Duodenal mucosa (tissue), 2 donors: Measurements from ENCODE around the gene ASRGL1.
"Not testable (repeated sequence)": the region's sequence is repeated elsewhere in the genome, so short reads cannot be mapped to it uniquely, and the experiment has no call there.

Experiments used
- H3K27ac ChIP-seq: one replicate; pipeline ENCODE4 v1.7.0; 2013; ENCODE audit warnings: low read depth, low read length
- H3K27me3 ChIP-seq, 2 donors: one replicate each; pipeline ENCODE4 v1.7.0; 2013; ENCODE audit warnings: low read length in 2 of 2, control low read depth in 1 of 2; ENCODE audit not compliant: insufficient read depth in 2 of 2, control insufficient read depth in 1 of 2
- H3K36me3 ChIP-seq, 2 donors: one replicate each; pipeline ENCODE4 v1.7.0; 2013; ENCODE audit warnings: low read length in 2 of 2, control low read depth in 1 of 2; ENCODE audit not compliant: insufficient read depth in 2 of 2, control insufficient read depth in 1 of 2
- H3K4me1 ChIP-seq, 2 donors: one replicate each; pipeline ENCODE4 v1.7.0; 2013; ENCODE audit warnings: low read length in 2 of 2, control low read depth in 1 of 2; ENCODE audit not compliant: insufficient read depth in 2 of 2, control insufficient read depth in 1 of 2
- H3K4me3 ChIP-seq, 2 donors: one replicate each; pipeline ENCODE4 v1.7.0; 2013; ENCODE audit warnings: low read length in 2 of 2, low read depth in 1 of 2
- H3K9ac ChIP-seq, 2 donors: one replicate each; pipeline ENCODE4 v1.7.0; 2013; ENCODE audit warnings: low read length in 2 of 2, low read depth in 1 of 2
- H3K9me3 ChIP-seq, 2 donors: one replicate each; pipeline ENCODE4 v1.7.0; 2013; ENCODE audit warnings: low read length in 2 of 2, control low read depth in 1 of 2; ENCODE audit not compliant: control insufficient read depth in 1 of 2

The ASRGL1 gene

DNA sequence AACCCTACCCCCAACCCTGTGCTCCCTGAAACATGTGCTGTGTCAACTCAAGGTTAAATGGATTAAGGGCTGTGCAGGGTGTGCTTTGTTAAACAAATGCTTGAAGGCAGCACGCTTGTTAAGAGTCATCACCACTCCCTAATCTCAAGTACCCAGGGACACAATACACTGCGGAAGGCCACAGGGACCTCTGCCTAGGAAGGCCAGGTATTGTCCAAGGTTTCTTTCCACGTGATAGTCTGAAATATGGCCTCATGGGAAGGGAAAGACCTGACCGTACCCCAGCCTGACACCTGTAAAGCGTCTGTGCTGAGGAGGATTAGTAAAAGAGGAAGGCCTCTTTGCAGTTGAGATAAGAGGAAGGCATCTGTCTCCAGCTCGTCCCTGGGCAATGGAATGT lies 10.5 kb upstream of the ASRGL1 start:
- H3K4me3 ChIP-seq, H3K27me3 ChIP-seq, H3K36me3 ChIP-seq, H3K9me3 ChIP-seq, H3K4me1 ChIP-seq, H3K9ac ChIP-seq, H3K27ac ChIP-seq: not testable (repeated sequence)

GRCh38 chr11:62327541-62327940 lies 9.7 kb upstream of the ASRGL1 start:
- not testable (repeated sequence) for H3K27me3 ChIP-seq, H3K4me1 ChIP-seq, H3K9me3 ChIP-seq, H3K27ac ChIP-seq, H3K4me3 ChIP-seq, H3K9ac ChIP-seq, H3K36me3 ChIP-seq

DNA sequence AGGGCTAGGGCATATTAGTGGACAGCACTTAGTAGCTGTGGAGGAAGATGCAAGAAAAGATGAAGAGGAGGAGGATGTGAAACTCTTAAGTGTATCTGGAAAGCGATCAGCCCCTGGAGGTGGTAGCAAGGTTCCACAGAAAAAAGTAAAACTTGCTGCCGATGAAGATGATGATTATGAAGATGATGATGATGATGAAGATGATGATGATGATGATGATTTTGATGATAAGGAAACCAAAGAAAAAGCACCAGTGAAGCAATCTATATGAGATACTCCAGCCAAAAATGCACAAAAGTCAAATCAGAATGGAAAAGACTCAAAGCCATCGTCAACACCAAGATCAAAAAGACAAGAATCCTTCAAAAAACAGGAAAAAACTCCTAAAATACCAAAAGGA lies 6.0 kb upstream of the ASRGL1 start:
- not testable (repeated sequence) for H3K4me1 ChIP-seq, H3K4me3 ChIP-seq, H3K36me3 ChIP-seq, H3K9me3 ChIP-seq, H3K27me3 ChIP-seq, H3K27ac ChIP-seq, H3K9ac ChIP-seq

- peaks cover 4% of the 10 kb centered on the region in 2 donors for H3K27me3 ChIP-seq
- no peak overlapping the region for H3K9ac ChIP-seq
- peaks cover 0 to 13% of the 10 kb centered on the region in 2 donors for H3K4me1 ChIP-seq
- no peaks in the 10 kb centered on the region for H3K36me3 ChIP-seq
- no peak overlapping the region for H3K4me3 ChIP-seq
- no peak overlapping the region for H3K27ac ChIP-seq
- H3K9me3 ChIP-seq: no peaks in the 10 kb centered on the region
These were observed 3.5 kb upstream of the ASRGL1 start for GRCh38 chr11:62333768-62334167.

- H3K27me3 ChIP-seq, H3K9me3 ChIP-seq, H3K36me3 ChIP-seq, H3K27ac ChIP-seq: not testable (repeated sequence)
- peak overlapping the region in 1 of 2 donors; percentile 25 for H3K9ac ChIP-seq
- H3K4me3 ChIP-seq: peak overlapping the region; percentile 77 to 85
- H3K4me1 ChIP-seq: peaks cover 7 to 13% of the 10 kb centered on the region in 2 donors
These were observed 322 bp upstream of the ASRGL1 start for GRCh38 chr11:62336949-62337302.

GRCh38 chr11:62338218-62338617 lies 970 bp downstream of the ASRGL1 start:
- Histone ChIP-seq H3K27me3 (peaks cover 4% of the 10 kb centered on the region in 2 donors), H3K9ac (peak overlapping the region in 1 of 2 donors; percentile 77), H3K4me3 (peak overlapping the region; percentile 77 to 85), H3K27ac (no peak overlapping the region), H3K9me3 (no peaks in the 10 kb centered on the region), H3K36me3 (no peaks in the 10 kb centered on the region), H3K4me1 (peaks cover 7 to 13% of the 10 kb centered on the region in 2 donors)

- Histone ChIP-seq H3K4me3 (no peak overlapping the region), H3K9ac (no peak overlapping the region), H3K36me3 (no peaks in the 10 kb centered on the region), H3K27me3 (peaks cover 0 to 1% of the 10 kb centered on the region in 2 donors), H3K9me3 (no peaks in the 10 kb centered on the region), H3K4me1 (peaks cover 7 to 13% of the 10 kb centered on the region in 2 donors), H3K27ac (no peak overlapping the region)
These were observed 3.1 kb downstream of the ASRGL1 start for GRCh38 chr11:62340269-62340901.

DNA sequence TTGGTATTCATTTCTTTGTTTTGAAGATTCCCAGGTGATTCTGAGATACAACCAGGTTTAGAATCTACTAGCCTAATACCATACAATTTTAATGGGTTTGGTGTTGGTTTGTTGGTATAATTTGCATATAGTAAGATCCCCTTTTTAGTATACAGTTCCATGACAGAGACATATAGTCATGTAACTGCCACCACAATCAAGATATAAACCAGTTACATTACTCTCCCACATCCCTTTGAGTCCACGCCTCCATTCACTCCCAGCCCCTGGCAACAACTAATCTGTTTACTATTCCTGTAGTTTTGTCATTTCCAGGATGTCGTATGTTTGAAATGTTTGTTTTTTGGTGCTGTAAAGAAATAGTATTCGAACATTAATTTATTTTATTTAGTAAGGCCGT lies 4.3 kb downstream of the ASRGL1 start:
- no peak overlapping the region for H3K4me3 ChIP-seq
- no peaks in the 10 kb centered on the region for H3K27me3 ChIP-seq
- no peaks in the 10 kb centered on the region for H3K9me3 ChIP-seq
- H3K36me3 ChIP-seq: no peaks in the 10 kb centered on the region
- no peak overlapping the region for H3K9ac ChIP-seq
- peaks cover 17 to 19% of the 10 kb centered on the region in 2 donors for H3K4me1 ChIP-seq
- H3K27ac ChIP-seq: no peak overlapping the region

DNA sequence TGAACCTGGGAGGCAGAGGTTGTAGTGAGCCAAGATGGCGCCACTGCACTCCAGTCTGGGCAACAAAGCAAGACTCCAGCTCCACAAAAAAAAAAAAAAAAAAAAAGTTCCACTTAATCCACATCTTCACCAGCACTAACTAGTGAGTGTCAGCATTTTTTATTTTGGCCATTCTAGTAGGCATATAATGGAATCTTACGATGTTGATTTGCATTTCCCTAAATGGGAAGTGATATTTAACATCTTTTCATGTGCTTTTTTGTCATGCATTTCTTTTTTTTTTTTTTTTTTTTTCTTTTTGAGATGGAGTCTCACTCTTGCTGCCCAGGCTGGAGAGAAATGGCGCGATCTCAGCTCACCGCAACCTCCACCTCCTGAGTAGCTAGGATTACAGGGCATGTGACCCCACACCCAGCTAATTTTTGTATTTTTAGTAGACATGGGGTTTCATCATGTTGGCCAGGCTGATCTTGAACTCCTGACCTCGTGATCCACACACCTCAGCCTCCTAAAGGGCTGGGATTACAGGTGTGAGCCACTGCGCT lies 6.5 kb downstream of the ASRGL1 start:
- not testable (repeated sequence) for H3K27ac ChIP-seq, H3K9me3 ChIP-seq, H3K9ac ChIP-seq, H3K27me3 ChIP-seq, H3K4me3 ChIP-seq, H3K36me3 ChIP-seq
- peaks cover 6 to 17% of the 10 kb centered on the region in 2 donors for H3K4me1 ChIP-seq

- Histone ChIP-seq H3K27me3 (no peaks in the 10 kb centered on the region), H3K9me3 (no peaks in the 10 kb centered on the region), H3K9ac (no peak overlapping the region), H3K27ac (no peak overlapping the region), H3K4me3 (no peak overlapping the region), H3K4me1 (peaks cover 6 to 17% of the 10 kb centered on the region in 2 donors), H3K36me3 (no peaks in the 10 kb centered on the region)
These were observed 7.0 kb downstream of the ASRGL1 start for GRCh38 chr11:62344210-62344609.
